Stimulated activated naive CD8-positive, alpha-beta T cell treated with anti-CD3 and anti-CD28 coated beads, Interleukin-15, Interleukin-2, amounts not matched to agents 100 U/mL and 50 U/mL, for 24 hours (primary cell): ENCODE measurements around the gene COLQ.
A peak's percentile ranks its signal among the peaks of the same experiment; 100 is the strongest.

ENCODE experiments used
- ATAC-seq: fragments of 150-1000 bp; cut with Tn5 transposase; one replicate; pipeline ENCODE4 v1.10.0; 2021
- DNase-seq: peaks from one replicate; pipeline ENCODE4 v3.0.0; 2021

COLQ gene

GRCh38 chr3:15454965-15455364, 66.5 kb downstream of the COLQ start:
- ATAC-seq: no peak
- no peak for DNase-seq

GRCh38 chr3:15453991-15454625, 67.4 kb downstream of the COLQ start:
- no peak for ATAC-seq
- no peak for DNase-seq

GRCh38 chr3:15453501-15453900, 68.0 kb downstream of the COLQ start:
- no peak for DNase-seq
- ATAC-seq: no peak

DNA sequence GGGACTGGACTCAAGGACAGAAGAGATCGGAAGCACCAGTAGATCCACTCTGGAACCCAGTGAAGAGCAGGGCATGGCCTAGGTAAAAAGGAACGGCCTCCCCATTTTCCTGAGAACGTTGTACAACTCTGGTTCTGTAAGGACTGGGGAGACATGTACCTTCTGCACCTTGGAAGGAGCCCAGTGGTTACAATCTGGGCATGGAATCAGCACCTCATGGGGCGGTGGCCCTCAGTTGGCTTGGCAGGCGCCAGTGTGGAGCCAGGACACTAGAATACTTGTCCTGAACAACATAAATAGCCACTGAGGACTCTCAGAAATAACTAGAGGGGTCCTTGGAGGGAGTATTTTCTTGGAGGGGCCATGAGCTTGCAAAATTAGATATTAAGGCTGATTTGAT, 68.5 kb downstream of the COLQ start:
- ATAC-seq (no peak), DNase-seq (no peak)

DNA sequence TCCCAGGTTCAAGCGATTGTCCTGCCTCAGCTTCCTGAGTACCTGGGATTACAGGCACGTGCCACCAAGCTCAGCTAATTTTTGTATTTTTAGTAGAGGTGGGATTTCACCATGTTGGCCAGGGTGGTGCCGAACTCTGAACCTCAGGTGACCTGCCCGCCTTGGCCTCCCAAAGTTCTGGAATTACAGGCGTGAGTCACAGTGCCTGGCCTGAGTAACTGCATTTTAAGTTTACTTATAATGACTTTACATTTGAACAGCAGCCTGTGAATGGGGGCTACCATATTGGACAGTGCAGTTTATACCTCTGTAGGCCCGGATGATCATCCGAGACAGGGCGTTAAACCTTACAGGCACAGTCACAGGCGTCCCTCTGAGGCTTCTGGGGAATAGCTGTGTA, 69.3 kb downstream of the COLQ start:
- ATAC-seq (no peak), DNase-seq (no peak)

DNA sequence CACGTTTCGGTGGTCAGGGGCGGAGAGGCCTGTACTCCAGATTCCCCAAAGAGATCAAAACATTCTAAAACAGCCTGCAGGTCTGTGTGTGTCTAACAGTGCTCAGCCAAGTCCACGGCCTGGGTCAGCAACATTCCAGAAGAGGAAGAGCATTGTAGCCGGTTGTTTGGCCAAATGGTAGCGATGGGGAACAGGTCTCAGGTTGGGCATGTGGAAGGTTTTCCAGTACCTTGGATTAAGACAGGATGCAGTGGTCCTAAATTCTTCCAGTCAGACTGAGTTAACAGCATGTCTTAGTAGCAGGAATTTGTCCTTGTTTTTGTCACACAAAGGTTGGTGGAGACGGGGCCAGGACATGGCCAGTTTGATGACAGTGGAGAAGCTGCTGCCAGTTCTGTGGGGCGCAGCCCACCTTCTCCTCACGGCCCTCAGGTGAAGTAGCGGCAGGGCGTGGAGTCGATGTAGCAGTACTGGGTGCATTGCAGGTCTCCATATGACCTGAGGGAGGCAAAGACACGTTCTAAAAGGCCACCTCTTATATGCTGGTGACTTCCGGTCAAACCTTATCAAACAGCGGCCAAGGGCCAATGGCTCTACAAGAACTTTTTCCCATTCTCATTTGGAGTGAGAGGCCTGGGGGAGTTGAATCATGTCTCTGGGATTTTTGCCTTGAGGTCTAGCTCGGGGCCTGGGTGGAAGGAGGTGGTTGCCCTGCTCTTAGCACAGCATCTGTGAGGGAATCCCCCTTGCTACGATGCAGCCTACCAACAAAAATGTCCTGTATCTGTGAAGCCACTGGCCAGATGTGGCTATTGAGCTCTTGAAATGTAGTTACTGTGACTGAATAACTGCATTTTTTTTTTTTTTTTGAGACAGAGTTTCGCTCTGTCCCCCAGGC, 70.0 kb downstream of the COLQ start:
- ATAC-seq (no peak), DNase-seq (no peak)

DNA sequence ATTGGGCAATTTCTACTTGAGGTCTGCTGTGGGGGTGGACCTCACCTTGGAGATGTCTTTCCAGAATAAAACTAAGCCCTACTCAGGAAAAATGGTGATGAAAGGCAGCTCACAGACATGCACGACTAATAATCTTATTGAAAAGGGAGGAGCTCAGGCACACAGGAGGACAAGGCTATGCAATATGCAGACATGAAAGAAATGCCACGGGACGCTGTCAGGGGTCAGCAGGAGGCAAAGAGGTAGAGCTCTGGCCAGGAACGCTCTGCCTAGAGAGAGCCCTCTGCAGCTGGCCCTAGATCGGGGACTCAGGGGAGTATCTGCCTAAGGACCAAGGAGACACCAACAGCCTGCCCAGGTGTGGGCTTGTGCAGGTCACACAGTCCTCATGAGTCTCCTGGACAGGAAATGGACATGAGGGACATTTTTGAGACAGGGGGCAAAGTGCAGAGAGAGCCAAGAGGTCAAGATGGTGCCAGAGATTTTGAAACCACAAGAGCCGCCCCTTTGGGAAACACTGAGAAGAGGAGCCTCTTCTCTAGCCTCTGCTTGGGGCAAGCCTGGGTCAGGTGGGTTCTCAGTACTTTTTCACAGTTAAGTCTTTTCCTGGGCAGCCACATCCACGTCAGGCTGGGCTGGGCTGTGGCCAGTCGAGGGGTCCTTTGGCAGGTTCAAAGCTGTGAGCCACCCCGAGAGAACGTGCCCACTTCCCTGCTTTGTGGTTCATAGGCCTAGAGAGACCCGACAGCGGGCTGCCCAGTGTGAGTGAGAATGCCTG, 70.9 kb downstream of the COLQ start:
- no peak for ATAC-seq

GRCh38 chr3:15449489-15450224, 71.8 kb downstream of the COLQ start:
- ATAC-seq: no peak
- DNase-seq: no peak

More for the DNA sequence above, 70.9 kb downstream of the COLQ start:
- DNase-seq: no peak

- no peak for DNase-seq
- ATAC-seq: no peak
These were observed 77.5 kb downstream of the COLQ start for GRCh38 chr3:15443826-15444524.

DNA sequence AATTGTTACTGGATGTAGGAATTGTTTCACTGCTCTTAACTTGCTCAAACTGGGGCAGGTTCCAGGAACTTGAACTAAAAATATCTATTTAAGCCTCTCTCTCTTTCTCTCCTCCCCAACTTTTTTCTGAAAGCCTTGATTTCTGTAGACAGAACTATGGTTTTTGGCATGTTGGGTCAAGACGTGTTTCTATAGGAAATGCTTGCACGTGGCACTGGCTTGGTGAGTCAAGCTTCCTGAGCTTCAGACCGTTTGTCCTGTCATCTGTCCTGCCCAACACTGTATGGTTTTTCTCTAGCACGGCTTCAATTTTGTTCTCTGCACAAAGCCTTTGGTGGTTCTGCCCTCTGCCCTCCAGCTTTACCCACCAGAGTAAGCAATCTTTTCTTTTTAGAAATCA, 80.6 kb downstream of the COLQ start:
- no peak for ATAC-seq
- DNase-seq: no peak

- no peak for ATAC-seq
- DNase-seq: no peak
These were observed 82.0 kb downstream of the COLQ start for GRCh38 chr3:15439476-15439875.

DNA sequence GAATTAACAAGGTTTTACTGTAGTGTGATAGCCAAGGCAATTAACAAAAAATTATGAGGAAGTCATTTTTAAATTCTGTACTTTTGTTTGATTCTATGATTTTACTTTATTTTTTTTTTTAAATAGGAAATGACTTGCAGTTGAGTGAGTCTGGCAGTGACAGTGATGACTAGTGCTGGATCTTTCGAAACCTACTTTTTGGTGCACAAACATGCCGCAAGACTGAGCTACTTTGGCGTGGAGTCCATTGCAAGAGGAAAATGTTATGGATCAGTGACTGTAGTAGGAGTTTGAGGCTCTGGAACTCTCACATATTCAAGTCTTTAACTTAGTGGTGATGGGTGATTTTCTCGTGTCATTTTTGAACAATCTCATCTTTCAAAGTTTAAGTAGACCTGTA, 82.5 kb downstream of the COLQ start:
- DNase-seq (no peak), ATAC-seq (no peak)

DNA sequence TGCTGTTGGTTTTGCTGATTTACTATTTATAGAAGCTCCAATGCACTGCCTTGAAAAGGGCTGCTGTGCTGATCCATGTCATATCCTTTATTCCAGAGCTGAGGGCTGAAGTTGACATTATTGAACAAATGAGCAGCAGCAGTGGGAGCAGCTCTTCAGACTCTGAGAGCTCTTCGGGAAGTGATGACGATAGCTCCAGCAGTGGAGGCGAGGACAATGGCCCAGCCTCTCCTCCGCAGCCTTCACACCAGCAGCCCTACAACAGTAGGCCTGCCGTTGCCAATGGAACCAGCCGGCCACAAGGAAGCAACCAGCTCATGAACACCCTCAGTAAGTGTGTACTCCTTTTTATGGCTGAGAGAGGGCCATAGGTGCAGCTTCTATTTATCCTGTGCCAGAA, 85.3 kb downstream of the COLQ start:
- no peak for DNase-seq
- no peak for ATAC-seq

DNA sequence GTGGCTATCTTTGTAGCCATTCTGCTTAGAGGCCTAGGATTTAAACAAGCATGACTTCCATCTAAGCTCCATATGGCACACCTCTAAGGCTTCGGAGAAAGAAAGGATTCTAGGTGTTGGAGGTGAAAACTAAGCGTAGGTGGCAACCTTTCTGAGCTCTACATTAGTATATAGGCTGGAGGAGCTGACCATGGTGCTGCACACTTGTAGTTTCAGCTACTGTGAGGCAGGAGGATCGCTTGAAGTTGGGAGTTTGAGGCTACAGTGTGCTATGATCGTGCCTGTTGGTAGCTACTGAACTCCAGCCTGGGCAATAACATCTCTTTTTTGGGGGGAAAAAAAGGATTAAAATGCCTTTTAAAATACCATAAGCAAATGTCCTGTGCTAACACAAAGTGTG, 86.8 kb downstream of the COLQ start:
- DNase-seq (no peak), ATAC-seq (no peak)

DNA sequence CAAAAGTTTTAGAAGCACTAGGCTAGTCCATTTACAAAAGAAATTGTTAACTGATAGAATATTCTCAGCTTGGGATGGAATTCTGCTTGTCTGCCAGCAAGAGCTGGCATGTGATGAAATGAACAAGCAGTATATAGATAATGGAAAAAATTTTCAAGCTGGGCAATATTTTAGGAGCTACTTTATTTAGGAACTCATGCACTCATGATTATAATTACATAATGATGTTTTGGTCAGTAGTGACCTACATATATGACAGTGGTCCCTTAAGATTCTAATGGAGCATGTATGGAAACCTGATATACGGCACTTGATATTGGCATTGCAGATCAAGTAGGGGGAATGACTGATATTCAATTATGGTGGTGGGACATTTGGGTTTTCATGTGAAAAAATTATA, 88.0 kb downstream of the COLQ start:
- DNase-seq (no peak), ATAC-seq (no peak)

GRCh38 chr3:15431256-15431837, 90.2 kb downstream of the COLQ start:
- ATAC-seq (no peak), DNase-seq (no peak)

DNA sequence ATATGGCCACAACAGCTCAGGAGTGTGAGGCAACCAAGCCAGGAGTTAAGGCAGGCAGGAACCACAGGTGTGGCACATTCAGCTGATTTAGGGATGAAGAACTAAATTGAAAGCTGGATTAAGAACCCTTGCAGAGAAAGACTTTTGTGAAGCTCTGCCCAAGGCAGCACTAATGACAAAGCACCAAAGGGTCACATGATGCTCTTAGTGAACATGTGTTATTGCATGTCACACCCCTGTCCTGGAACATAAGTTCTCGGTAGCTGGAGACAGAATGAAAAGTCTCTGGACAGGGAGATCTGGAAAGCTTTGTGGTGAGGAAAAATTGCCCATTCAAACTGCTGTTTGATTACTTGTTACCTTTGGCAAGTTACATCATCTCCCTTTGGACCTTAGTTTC, 90.9 kb downstream of the COLQ start:
- no peak for ATAC-seq
- no peak for DNase-seq

GRCh38 chr3:15429080-15429479, 92.4 kb downstream of the COLQ start:
- no peak for ATAC-seq
- no peak for DNase-seq

- ATAC-seq: peak; percentile 64
These were observed 93.0 kb downstream of the COLQ start for GRCh38 chr3:15428539-15428938.

DNA sequence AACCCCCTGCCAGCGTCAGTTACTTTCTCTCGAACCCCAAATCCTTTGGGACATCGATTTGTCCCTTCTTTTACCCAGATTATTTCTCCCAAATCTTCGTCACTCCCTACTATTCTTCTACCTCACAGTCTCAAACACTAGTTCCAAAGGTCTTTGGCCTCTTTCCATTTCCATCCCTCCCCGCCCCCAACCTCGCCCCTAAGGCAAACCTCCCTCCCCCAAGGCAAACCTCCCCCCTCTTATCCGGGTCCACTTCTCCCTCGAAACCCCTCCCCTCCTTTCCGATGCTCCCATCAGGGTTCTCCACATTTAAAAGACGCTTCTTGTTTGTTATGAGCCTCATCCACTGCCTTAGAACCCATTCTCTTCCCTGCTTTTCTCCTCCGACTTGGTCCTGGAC, 93.5 kb downstream of the COLQ start:
- no peak for DNase-seq

More at GRCh38 chr3:15428539-15428938, 93.0 kb downstream of the COLQ start:
- peak; percentile 15 for DNase-seq

GRCh38 chr3:15427182-15427880, 94.2 kb downstream of the COLQ start, which contains the start of the genes EAF1 and METTL6:
Gene EAF1 (plus strand): TSS chr3:15427598. CDS start chr3:15427780, 182 bp downstream.
Gene METTL6 (minus strand): TSS chr3:15427544. CDS start chr3:15426511, 1,033 bp downstream.
- DNase-seq: peak; percentile 90

More for the DNA sequence above, 93.5 kb downstream of the COLQ start:
- ATAC-seq: no peak

More at GRCh38 chr3:15427182-15427880, 94.2 kb downstream of the COLQ start, which contains the start of the genes EAF1 and METTL6:
- ATAC-seq: peak; percentile 91
